Activated CD8-positive, alpha-beta T cell treated with anti-CD3 and anti-CD28 coated beads for 36 hours (primary cell): ENCODE data around the gene RSRC1. TPM values are rescaled to one million over a fixed set of nuclear protein-coding genes. Genes with fewer than 3 reads are reported as not detected.
"Not testable (repeated sequence)": the region's sequence is repeated elsewhere in the genome, so short reads cannot be mapped to it uniquely, and the experiment has no call there.

Source experiments
- ATAC-seq: fragments of 200-7000 bp; cut with Tn5 transposase; one replicate; pipeline ENCODE4 v1.10.0; 2021; ENCODE audit warnings: mild to moderate bottlenecking, moderate library complexity
- CTCF ChIA-PET: fragments of 350-600 bp; sonication (Branson Sonifier 250); formaldehyde crosslinking; loops from one replicate; lab custom pipeline; 2021; ENCODE audit warnings: antibody characterized with exemption; lab: Charles Lee
- POLR2A ChIA-PET: fragments of 350-600 bp; sonication (Branson Sonifier 250); formaldehyde crosslinking; loops from one replicate; lab custom pipeline; 2021; ENCODE audit warnings: antibody characterized with exemption; lab: Charles Lee
- DNase-seq: peaks from one replicate; pipeline ENCODE4 v3.0.0-alpha.2; 2020
- H3K27ac Mint-ChIP-seq: one replicate; pipeline ENCODE4 v1.8.0; 2021; ENCODE audit warnings: mild to moderate bottlenecking, mixed read lengths
- H3K27me3 Mint-ChIP-seq: one replicate; pipeline ENCODE4 v1.8.0; 2021; ENCODE audit warnings: mixed read lengths
- H3K36me3 Mint-ChIP-seq: one replicate; pipeline ENCODE4 v1.8.0; 2021; ENCODE audit warnings: low read depth, mixed read lengths
- H3K4me1 Mint-ChIP-seq: one replicate; pipeline ENCODE4 v1.8.0; 2021; ENCODE audit warnings: low read depth, mixed read lengths
- H3K4me3 Mint-ChIP-seq: one replicate; pipeline ENCODE4 v1.8.0; 2021; ENCODE audit warnings: mild to moderate bottlenecking, moderate library complexity, mixed read lengths
- H3K9me3 Mint-ChIP-seq: one replicate; pipeline ENCODE4 v1.8.0; 2021; ENCODE audit warnings: mixed read lengths
- CTCF ChIP-seq: fragments of 200-600 bp; IDR thresholded peaks from one replicate; pipeline ENCODE4 v1.8.0; 2022; ENCODE audit warnings: antibody characterized with exemption, mild to moderate bottlenecking
- intact Hi-C: fragments of 100-400 bp; cut with micrococcal nuclease; formaldehyde crosslinking; loops from one replicate; pipeline ENCODE4 v1.10.0; 2022
- total RNA-seq, 2 experiments: library from RNA; stranded (reverse); gene quantifications; one replicate each; pipeline ENCODE4 v1.2.3, GENCODE V29; 2021

Gene RSRC1
- total RNA-seq, 2 experiments from 2014 or later = 37.9 to 44.7 TPM

GRCh38 chr3:158221426-158221825, 111.5 kb downstream of the RSRC1 start:
- H3K4me1 Mint-ChIP-seq = no peaks in the 10 kb centered on the region
- H3K36me3 Mint-ChIP-seq = no peaks in the 10 kb centered on the region
- H3K27me3 Mint-ChIP-seq = no peaks in the 10 kb centered on the region
- ChIA-PET CTCF (no interaction called here), POLR2A (no interaction called here)
- intact Hi-C loops = no loop called here
- ATAC-seq = no peak
- no peaks in the 10 kb centered on the region for H3K9me3 Mint-ChIP-seq
- H3K27ac Mint-ChIP-seq = no peak overlapping the region
- no peak for DNase-seq
- no peak overlapping the region for H3K4me3 Mint-ChIP-seq
- no peak for TF ChIP-seq CTCF

DNA sequence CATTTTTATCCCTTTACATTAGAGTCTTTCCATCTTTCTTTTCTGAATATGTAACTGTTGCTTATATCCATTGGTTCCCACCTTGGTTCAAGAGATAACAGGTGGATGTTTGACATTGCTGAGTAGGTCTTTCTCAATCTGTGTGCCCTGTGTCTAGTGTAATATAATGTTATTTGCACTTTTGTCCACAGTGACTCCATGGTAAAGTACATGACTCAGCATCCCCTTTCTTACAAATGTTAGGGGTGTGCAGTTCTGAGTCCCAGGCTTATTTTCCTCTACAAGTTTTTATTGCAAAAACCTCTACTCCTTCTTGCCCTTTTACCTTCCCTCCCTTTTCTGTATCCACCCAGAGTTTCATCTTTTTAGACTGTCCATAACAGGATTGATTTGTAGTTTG, 116.5 kb downstream of the RSRC1 start:
- POLR2A ChIA-PET = no interaction called here
- Mint-ChIP-seq H3K36me3 (peaks cover 10% of the 10 kb centered on the region), H3K4me3 (no peak overlapping the region), H3K27me3 (no peaks in the 10 kb centered on the region), H3K9me3 (no peaks in the 10 kb centered on the region), H3K27ac (no peak overlapping the region), H3K4me1 (no peaks in the 10 kb centered on the region)
- intact Hi-C loops = no loop called here
- no peak for TF ChIP-seq CTCF
- DNase-seq (no peak), ATAC-seq (no peak)
- CTCF ChIA-PET = no interaction called here

DNA sequence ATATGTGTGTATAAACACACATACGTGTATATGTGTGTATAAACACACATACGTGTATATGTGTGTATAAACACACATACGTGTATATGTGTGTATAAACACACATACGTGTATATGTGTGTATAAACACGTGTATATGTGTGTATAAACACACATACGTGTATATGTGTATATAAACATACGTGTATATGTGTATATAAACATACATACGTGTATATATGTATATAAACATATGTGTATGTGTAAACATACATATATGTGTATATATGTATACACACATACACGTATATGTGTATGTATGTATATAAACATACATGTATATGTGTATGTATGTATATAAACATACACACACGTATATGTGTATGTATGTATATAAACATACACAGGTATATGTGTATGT, 119.1 kb downstream of the RSRC1 start:
- DNase-seq, H3K27ac Mint-ChIP-seq, H3K36me3 Mint-ChIP-seq, H3K9me3 Mint-ChIP-seq, H3K4me3 Mint-ChIP-seq, H3K4me1 Mint-ChIP-seq, CTCF ChIA-PET, POLR2A ChIA-PET, H3K27me3 Mint-ChIP-seq, intact Hi-C loops, ATAC-seq: not testable (repeated sequence)

GRCh38 chr3:158233791-158234190, 123.9 kb downstream of the RSRC1 start:
- peaks cover 6% of the 10 kb centered on the region for H3K9me3 Mint-ChIP-seq
- no peaks in the 10 kb centered on the region for H3K4me1 Mint-ChIP-seq
- no peak for TF ChIP-seq CTCF
- POLR2A ChIA-PET = no interaction called here
- no peak for ATAC-seq
- no peaks in the 10 kb centered on the region for H3K27me3 Mint-ChIP-seq
- intact Hi-C loops = no loop called here
- H3K27ac Mint-ChIP-seq = no peak overlapping the region
- DNase-seq = no peak
- no peak overlapping the region for H3K4me3 Mint-ChIP-seq
- CTCF ChIA-PET = no interaction called here
- H3K36me3 Mint-ChIP-seq = peaks cover 29% of the 10 kb centered on the region

- no peak for TF ChIP-seq CTCF
- DNase-seq (no peak), ATAC-seq (no peak)
- Mint-ChIP-seq H3K4me3 (no peak overlapping the region), H3K9me3 (peaks cover 43% of the 10 kb centered on the region), H3K27ac (no peak overlapping the region), H3K27me3 (no peaks in the 10 kb centered on the region), H3K4me1 (no peaks in the 10 kb centered on the region), H3K36me3 (peaks cover 56% of the 10 kb centered on the region)
- ChIA-PET POLR2A (no interaction called here), CTCF (no interaction called here)
- intact Hi-C loops = no loop called here
Observed at GRCh38 chr3:158244274-158244673, 134.4 kb downstream of the RSRC1 start.

DNA sequence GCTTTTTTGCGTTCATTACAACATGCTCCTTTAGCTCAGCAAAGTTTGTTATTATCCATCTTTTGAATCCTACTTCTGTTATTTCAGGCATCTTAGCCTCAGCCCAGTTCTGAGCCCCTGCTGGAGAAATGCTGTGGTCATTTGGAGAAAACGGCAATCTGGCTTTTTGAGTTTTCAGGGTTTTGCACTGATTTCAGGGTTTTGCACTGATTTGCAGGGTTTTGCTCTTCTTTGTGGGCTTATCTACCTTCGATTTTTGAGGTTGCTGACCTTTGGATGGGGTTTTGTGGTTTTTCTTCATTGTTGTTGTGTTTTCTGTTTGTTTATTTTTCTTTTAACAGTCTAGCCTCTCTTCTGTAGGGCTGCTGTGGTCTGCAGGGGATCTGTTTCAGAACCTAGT, 137.4 kb downstream of the RSRC1 start:
- Mint-ChIP-seq H3K4me1 (no peaks in the 10 kb centered on the region), H3K27me3 (no peaks in the 10 kb centered on the region), H3K36me3 (peaks cover 69% of the 10 kb centered on the region), H3K27ac (no peak overlapping the region), H3K9me3 (peaks cover 56% of the 10 kb centered on the region), H3K4me3 (no peak overlapping the region)
- intact Hi-C loops = no loop called here
- ChIA-PET POLR2A (no interaction called here), CTCF (interaction anchor here (0.7 kb wide), 1 partner anchor 22 kb away, joined by 3 read pairs; no protein-coding TSS in a partner anchor)
- TF ChIP-seq CTCF = no peak
- ATAC-seq (no peak), DNase-seq (no peak)
